Cortex of kidney (tissue), 1 donor: Measurements from ENCODE around the gene PHF23.
"Not testable (repeated sequence)": the region's sequence is repeated elsewhere in the genome, so short reads cannot be mapped to it uniquely, and the experiment has no call there.

Source experiments
- DNase-seq: peaks from one replicate; lab custom pipeline; 2025; lab: John Stamatoyannopoulos, UW

Gene PHF23

GRCh38 chr17:7258731-7259554 lies 19.7 kb upstream of the PHF23 start:
- no peak for DNase-seq

GRCh38 chr17:7256766-7257456 lies 17.7 kb upstream of the PHF23 start:
- DNase-seq, result no peak

- no peak for DNase-seq
These were observed 15.3 kb upstream of the PHF23 start for GRCh38 chr17:7254511-7254910.

GRCh38 chr17:7253082-7253481 lies 13.8 kb upstream of the PHF23 start:
- DNase-seq, result no peak

GRCh38 chr17:7252176-7253043 lies 13.2 kb upstream of the PHF23 start, which contains the start of gene ELP5:
ELP5 (plus strand) TSS chr17:7252215; CDS start chr17:7252551, 336 bp downstream.
- DNase-seq, result no peak

- peak; percentile 71 for DNase-seq
These were observed 12.5 kb upstream of the PHF23 start, which contains the start of gene CTDNEP1 for GRCh38 chr17:7251661-7252175. CTDNEP1 (minus strand) TSS chr17:7251734; CDS start chr17:7251296, 438 bp downstream.

- DNase-seq, result no peak
These were observed 11.7 kb upstream of the PHF23 start for GRCh38 chr17:7250695-7251627.

GRCh38 chr17:7249830-7250229 lies 10.6 kb upstream of the PHF23 start:
- no peak for DNase-seq

GRCh38 chr17:7249214-7249613 lies 10.0 kb upstream of the PHF23 start:
- no peak for DNase-seq

GRCh38 chr17:7248796-7249195 lies 9.5 kb upstream of the PHF23 start:
- no peak for DNase-seq

- DNase-seq, result no peak
These were observed 7.5 kb upstream of the PHF23 start for GRCh38 chr17:7246779-7247178.

- DNase-seq, result not testable (repeated sequence)
These were observed 4.6 kb upstream of the PHF23 start for GRCh38 chr17:7243838-7244237.

GRCh38 chr17:7243453-7243729 lies 4.1 kb upstream of the PHF23 start:
- no peak for DNase-seq

GRCh38 chr17:7242717-7243452 lies 3.6 kb upstream of the PHF23 start:
- no peak for DNase-seq

- DNase-seq, result no peak
These were observed 2.8 kb upstream of the PHF23 start, which contains the start of gene GABARAP for GRCh38 chr17:7241783-7242716. GABARAP (minus strand) TSS chr17:7242449; CDS start chr17:7242330, 119 bp downstream.

- no peak for DNase-seq
These were observed 2.0 kb upstream of the PHF23 start for GRCh38 chr17:7241090-7241733.

- DNase-seq, result no peak
These were observed 1.1 kb upstream of the PHF23 start for GRCh38 chr17:7240375-7240774.

GRCh38 chr17:7238420-7239090 lies 702 bp downstream of the PHF23 start:
- DNase-seq, result no peak
